K562 (cell line): ENCODE data around the gene UQCRHL. TPM values are rescaled to one million over a fixed set of nuclear protein-coding genes. Genes with fewer than 3 reads are reported as not detected.

Source experiments
- AFF1 ChIP-seq, 2 experiments: fragments of 450-650 bp; IDR thresholded peaks; 2 replicates each; pipeline ENCODE4 v1.6.1; 2018; ENCODE audit warnings: mild to moderate bottlenecking in 2 of 2, low read depth in 1 of 2; ENCODE audit not compliant: partially characterized antibody in 2 of 2
- ARID3B ChIP-seq: fragments of 250-450 bp; sonication (Bioruptor Pico); IDR thresholded peaks from 2 replicates; pipeline ENCODE4 v1.4.0; 2020; ENCODE audit warnings: borderline replicate concordance
- CEBPG ChIP-seq, 3 experiments: fragments of 200-800 bp in 1 of 3; sonication (Bioruptor generic) in 1 of 3; sonication (generic) in 1 of 3; formaldehyde crosslinking in 1 of 3; IDR thresholded peaks in 2 of 3; conservative IDR thresholded peaks in 1 of 3; 2 replicates each; pipeline versions ENCODE4 v1.6.1 to v1.8.0; 2016 to 2022; ENCODE audit warnings: missing compliant biosample characterization in 2 of 3, missing genetic modification characterization in 2 of 3, mild to moderate bottlenecking in 1 of 3, missing genetic modification reagents in 1 of 3
- EGR1 ChIP-seq: fragments of 450-650 bp; conservative IDR thresholded peaks from 2 replicates; pipeline ENCODE4 v1.6.1; 2017; ENCODE audit warnings: mild to moderate bottlenecking
- ELK1 ChIP-seq: sonication (generic); formaldehyde crosslinking; IDR thresholded peaks from 2 replicates; pipeline ENCODE4 v1.8.1; 2022; ENCODE audit warnings: missing genetic modification reagents
- HBP1 ChIP-seq: fragments of 450-650 bp; formaldehyde crosslinking; IDR thresholded peaks from 2 replicates; pipeline ENCODE4 v1.4.0; 2022; ENCODE audit warnings: missing genetic modification characterization
- MYC ChIP-seq, 2 experiments: fragments of 250-450 bp in 1 of 2; sonication (Bioruptor Pico) in 1 of 2; IDR thresholded peaks; 2 replicates each; pipeline versions ENCODE4 v1.5.1 to v1.6.1; 2012 to 2021; ENCODE audit warnings: low read depth in 2 of 2, borderline replicate concordance in 1 of 2, improper control_type of control experiment in 1 of 2, low read length in 1 of 2, mild to moderate bottlenecking in 1 of 2, moderate library complexity in 1 of 2
- NFE2L1 ChIP-seq: fragments of 450-650 bp; IDR thresholded peaks from 2 replicates; pipeline ENCODE4 v1.6.1; 2016; ENCODE audit warnings: missing genetic modification characterization, low read depth, mild to moderate bottlenecking, missing compliant biosample characterization, moderate library complexity, borderline replicate concordance
- NR3C1 ChIP-seq: sonication (generic); formaldehyde crosslinking; IDR thresholded peaks from 2 replicates; pipeline ENCODE4 v1.8.1; 2022; ENCODE audit warnings: missing genetic modification reagents
- PTTG1 ChIP-seq: fragments of 450-650 bp; IDR thresholded peaks from 2 replicates; pipeline ENCODE4 v1.6.1; 2016; ENCODE audit warnings: low read depth, mild to moderate bottlenecking, missing genetic modification characterization, missing compliant biosample characterization
- SUPT5H ChIP-seq: fragments of 450-650 bp; IDR thresholded peaks from 2 replicates; pipeline ENCODE4 v1.6.1; 2016
- TAF7 ChIP-seq: fragments of 450-650 bp; IDR thresholded peaks from 2 replicates; pipeline ENCODE4 v1.6.1; 2016; ENCODE audit warnings: missing genetic modification characterization, missing compliant biosample characterization
- TCFL5 ChIP-seq: fragments of 250-450 bp; sonication (Bioruptor Pico); conservative IDR thresholded peaks from 2 replicates; pipeline ENCODE4 v1.6.1; 2021; ENCODE audit warnings: mild to moderate bottlenecking, moderate library complexity, matching md5 sums
- U2AF1 ChIP-seq: fragments of 200-400 bp; formaldehyde crosslinking; optimal IDR thresholded peaks from 2 replicates; pipeline ENCODE3; 2017; ENCODE audit warnings: mild to moderate bottlenecking, low read depth, low read length, moderate library complexity
- ZNF354B ChIP-seq: fragments of 250-450 bp; sonication (Bioruptor Pico); IDR thresholded peaks from 2 replicates; pipeline ENCODE4 v1.4.0; 2020
- polyA plus RNA-seq, 8 experiments: library from polyadenylated mRNA; depleted of rRNA in 4 of 8; stranded (reverse) in 5 of 8; unstranded in 3 of 8; fragments of >200 nt; fragmentation: Nextera tagmentation in 2 of 8; fragmentation: Illumina TruSeq in 1 of 8; extraction: Ambion mirVana in 2 of 8; extraction: Trizol in 1 of 8; gene quantifications; 2 replicates each; pipeline versions ENCODE4 v1.2.1 to v1.2.3, GENCODE V29; 2011 to 2014; ENCODE audit warnings: inconsistent platforms in 1 of 8, missing spikeins in 1 of 8
- total RNA-seq, 7 experiments: library from RNA; depleted of rRNA in 6 of 7; stranded (reverse); fragments of >200 nt in 6 of 7; fragmentation: Illumina TruSeq in 2 of 7; extraction: Trizol in 2 of 7; gene quantifications; 2 replicates each; pipeline versions ENCODE4 v1.2.1 to v1.2.3, GENCODE V29; 2011 to 2021; ENCODE audit warnings: low replicate concordance in 1 of 7

Gene UQCRHL
- total and polyA plus RNA-seq, 9 of the 15 experiments (the other 6 are each of a cell fraction or from before 2014, with no cell fraction given) = 5.1 to 41.3 (median 21.8) TPM

- peak; percentile 1 to 7 for TF ChIP-seq AFF1 (IDR thresholded peaks at IDR 0.05; ENCODE audit: low read depth in 1 of 2, partially characterized antibody in 2 of 2)
- no peak for TF ChIP-seq ELK1 (CRISPR knock-in tag)
- peak; percentile 65 for TF ChIP-seq MYC (IDR thresholded peaks at IDR 0.05; ENCODE audit: low read depth, low read length)
- TF ChIP-seq MYC (CRISPR knock-in tag; IDR thresholded peaks at IDR 0.05; ENCODE audit: borderline replicate concordance, low read depth) = peak; percentile 88; the same call in 1 of the 2 replicates
- no peak for TF ChIP-seq HBP1
- TF ChIP-seq U2AF1 = no peak
- peak; percentile 6; the same call in 1 of the 2 replicates for TF ChIP-seq NR3C1 (CRISPR knock-in tag)
- TF ChIP-seq EGR1 = no peak
- TF ChIP-seq ARID3B (CRISPR knock-in tag) = peak; percentile 72; the same call in 1 of the 2 replicates
- peak; percentile 89 for TF ChIP-seq SUPT5H
- TF ChIP-seq NFE2L1 (tag) = no peak
- TF ChIP-seq CEBPG (CRISPR knock-in tag; IDR thresholded peaks at IDR 0.05) = 0 out of 2 replicates have a peak, but pooled peaks have one; percentile 46
- peak in 1 of 2 experiments; percentile 43; a peak in 1 of 4 replicates for TF ChIP-seq CEBPG (tag; conservative IDR thresholded peaks at IDR 0.05 in 1 of 2, IDR thresholded peaks at IDR 0.05 in 1 of 2)
- TF ChIP-seq ZNF354B (CRISPR knock-in tag) = no peak
- no peak for TF ChIP-seq PTTG1 (tag)
- TF ChIP-seq TAF7 = no peak
- no peak for TF ChIP-seq TCFL5 (CRISPR knock-in tag)
Measured at GRCh38 chr1:15847100-15847892, 39.8 kb upstream of the UQCRHL start, which contains the start of gene SPEN (continued).
